ENCODE measurements around the gene LARP1.
A peak's percentile ranks its signal among the peaks of the same experiment; 100 is the strongest.

Gene LARP1

DNA sequence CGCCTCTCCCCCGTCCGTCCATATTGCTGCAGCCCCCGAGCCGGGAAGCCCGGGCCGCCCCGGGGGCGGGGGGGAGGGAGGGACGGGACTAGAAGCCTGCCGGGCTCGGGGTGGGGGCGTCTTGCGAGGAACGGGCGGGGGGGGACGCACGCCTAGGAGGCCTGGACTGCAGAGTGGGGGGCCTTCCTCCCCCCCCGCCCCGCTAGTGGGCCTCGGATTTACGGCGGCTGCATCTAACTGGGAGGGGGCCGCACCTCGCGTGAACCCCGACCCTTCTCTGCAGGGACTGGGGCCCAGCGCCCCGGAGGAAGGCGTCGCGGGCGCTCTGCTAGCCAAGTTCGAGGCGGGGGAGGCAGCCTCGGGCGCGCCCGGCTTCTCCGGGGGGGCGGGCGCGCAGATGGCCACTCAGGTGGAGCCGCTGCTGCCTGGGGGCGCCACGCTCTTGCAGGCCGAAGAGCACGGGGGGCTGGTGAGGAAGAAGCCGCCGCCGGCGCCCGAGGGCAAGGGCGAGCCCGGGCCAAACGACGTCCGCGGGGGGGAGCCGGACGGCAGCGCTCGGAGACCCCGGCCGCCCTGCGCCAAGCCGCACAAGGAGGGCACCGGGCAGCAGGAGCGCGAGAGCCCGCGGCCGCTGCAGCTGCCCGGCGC lies at the start of gene LARP1:
LARP1 (plus strand) TSS at position 17 of the 648 bp plus-strand sequence; CDS start at position 398, 381 bp downstream.
- H3K27me3 ChIP-seq (ENCODE audit: control insufficient read depth, insufficient read depth, low read length) = no peaks in the 10 kb centered on the region
- no peaks in the 10 kb centered on the region for H3K36me3 ChIP-seq (ENCODE audit: control insufficient read depth, insufficient read depth, low read length)
- WGBS (ENCODE audit: insufficient coverage, insufficient read length) = no CpG with 5 or more reads among the region's 75 CpGs
- no peak within 1 kb of the TSS for H3K27ac ChIP-seq (ENCODE audit: low read length)
- H3K4me3 ChIP-seq (ENCODE audit: low read length) = peak within 1 kb of the TSS; percentile 100
- DNase-seq (ENCODE audit: low read depth, low spot score) = no peak
- peaks cover 5% of the 10 kb centered on the region; the same call in 1 of the 2 replicates for H3K4me1 ChIP-seq (ENCODE audit: control insufficient read depth, insufficient read depth, low read length)
- no peaks in the 10 kb centered on the region for H3K9me3 ChIP-seq (ENCODE audit: control insufficient read depth, insufficient read depth, low read length)

DNA sequence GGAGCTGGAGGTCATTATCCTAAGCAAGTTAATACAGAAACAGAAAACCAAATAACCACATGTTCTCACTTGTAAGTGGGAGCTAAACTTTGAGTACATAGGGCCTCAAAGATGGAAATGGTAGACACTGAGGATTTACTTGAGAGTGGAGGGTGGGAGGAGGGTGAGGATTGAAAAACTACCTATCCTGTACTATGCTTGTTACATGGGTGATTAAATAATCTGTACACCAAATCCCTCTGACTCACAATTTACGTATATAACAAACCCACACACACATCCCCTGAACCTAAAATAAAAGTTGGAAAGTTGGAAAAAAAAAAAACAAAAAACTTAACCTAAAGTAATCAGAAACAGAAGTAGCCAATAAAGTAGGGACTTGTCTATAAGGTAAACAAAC lies 48.8 kb upstream of the LARP1 start:
- H3K36me3 ChIP-seq (ENCODE audit: control insufficient read depth, insufficient read depth, low read length) = no peaks in the 10 kb centered on the region

DNA sequence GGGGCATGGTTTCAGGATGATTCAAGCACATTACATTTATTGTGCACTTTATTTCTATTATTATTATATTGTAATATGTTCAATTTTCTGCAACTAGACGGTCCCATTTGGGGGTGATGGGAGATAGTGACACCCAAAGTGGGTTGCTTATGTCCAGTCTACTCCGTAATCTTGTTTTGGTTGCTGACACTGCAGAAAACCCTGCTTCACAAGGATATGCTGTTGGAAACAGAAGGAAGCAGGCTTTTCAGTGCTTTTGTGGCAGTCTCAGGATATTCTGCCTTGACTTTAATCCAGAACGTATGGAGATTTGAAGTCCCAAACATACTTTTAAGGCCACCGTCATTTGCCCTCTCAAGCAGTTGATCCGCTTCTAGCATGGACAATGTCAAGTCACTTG lies 47.5 kb upstream of the LARP1 start:
- H3K9me3 ChIP-seq (ENCODE audit: control insufficient read depth, insufficient read depth, low read length) = no peaks in the 10 kb centered on the region
- no CpG with 5 or more reads among the region's 5 CpGs for WGBS (ENCODE audit: insufficient coverage, insufficient read length)
- no peaks in the 10 kb centered on the region; the same call in 1 of the 2 replicates for H3K4me1 ChIP-seq (ENCODE audit: control insufficient read depth, insufficient read depth, low read length)
- H3K4me3 ChIP-seq (ENCODE audit: low read length) = no peak overlapping the region
- H3K27ac ChIP-seq (ENCODE audit: low read length) = no peak overlapping the region
- no peak for DNase-seq (ENCODE audit: low read depth, low spot score)
- no peaks in the 10 kb centered on the region for H3K36me3 ChIP-seq (ENCODE audit: control insufficient read depth, insufficient read depth, low read length)
- H3K27me3 ChIP-seq (ENCODE audit: control insufficient read depth, insufficient read depth, low read length) = no peaks in the 10 kb centered on the region

More for the DNA sequence above, 48.8 kb upstream of the LARP1 start:
- Histone ChIP-seq H3K9me3 (ENCODE audit: control insufficient read depth, insufficient read depth, low read length) (no peaks in the 10 kb centered on the region), H3K4me1 (ENCODE audit: control insufficient read depth, insufficient read depth, low read length) (no peaks in the 10 kb centered on the region), H3K4me3 (ENCODE audit: low read length) (no peak overlapping the region), H3K27ac (ENCODE audit: low read length) (no peak overlapping the region), H3K27me3 (ENCODE audit: control insufficient read depth, insufficient read depth, low read length) (no peaks in the 10 kb centered on the region)
- DNase-seq (ENCODE audit: low read depth, low spot score) = no peak
- WGBS (ENCODE audit: insufficient coverage, insufficient read length) = no CpG with 5 or more reads among the region's 1 CpG

DNA sequence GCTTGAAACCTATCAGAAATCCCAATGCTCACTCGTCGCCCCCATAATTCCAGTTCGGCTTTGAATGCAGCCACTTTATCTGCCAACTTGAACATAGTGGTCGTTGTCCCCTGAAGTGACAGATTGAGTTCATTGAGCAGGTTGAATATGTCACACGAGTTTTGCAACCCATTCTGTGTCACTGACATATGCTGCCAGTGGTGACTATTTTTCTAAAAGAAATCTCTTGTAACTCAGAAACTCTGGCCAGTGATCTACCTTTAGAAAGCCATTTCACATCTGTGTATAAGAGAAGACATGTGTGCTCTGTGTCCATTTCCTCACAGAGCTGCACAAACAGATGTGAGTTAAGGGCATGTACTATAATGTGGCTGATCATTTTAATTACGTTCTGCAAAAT lies 47.0 kb upstream of the LARP1 start:
- H3K9me3 ChIP-seq (ENCODE audit: control insufficient read depth, insufficient read depth, low read length) = no peaks in the 10 kb centered on the region
- no peak for DNase-seq (ENCODE audit: low read depth, low spot score)
- no peak overlapping the region for H3K4me3 ChIP-seq (ENCODE audit: low read length)
- no CpG with 5 or more reads among the region's 6 CpGs for whole genome bisulfite sequencing (ENCODE audit: insufficient coverage, insufficient read length)
- H3K27ac ChIP-seq (ENCODE audit: low read length) = no peak overlapping the region
- peaks cover 3% of the 10 kb centered on the region; the same call in 1 of the 2 replicates for H3K4me1 ChIP-seq (ENCODE audit: control insufficient read depth, insufficient read depth, low read length)
- H3K36me3 ChIP-seq (ENCODE audit: control insufficient read depth, insufficient read depth, low read length) = no peaks in the 10 kb centered on the region
- H3K27me3 ChIP-seq (ENCODE audit: control insufficient read depth, insufficient read depth, low read length) = no peaks in the 10 kb centered on the region

DNA sequence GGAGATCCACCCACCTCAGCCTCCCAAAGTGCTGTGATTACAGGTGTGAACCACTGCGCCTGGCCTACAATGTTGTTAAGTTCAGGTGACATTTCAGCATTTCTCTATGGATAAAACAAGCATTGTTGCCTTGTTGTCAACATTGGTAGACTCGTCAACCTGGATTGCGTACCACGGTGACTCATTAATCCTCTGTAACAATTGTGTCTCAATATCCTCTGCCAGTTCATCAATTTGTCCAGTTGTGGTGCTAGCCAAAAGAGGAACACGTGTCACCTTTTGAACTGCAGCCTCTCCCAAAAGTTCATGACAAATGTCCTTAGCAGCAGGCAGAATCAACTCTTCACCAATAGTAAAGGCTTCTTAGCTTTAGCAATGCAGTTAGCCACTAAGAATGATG lies 46.3 kb upstream of the LARP1 start:
- Histone ChIP-seq H3K4me3 (ENCODE audit: low read length) (no peak overlapping the region), H3K4me1 (ENCODE audit: control insufficient read depth, insufficient read depth, low read length) (peaks cover 4% of the 10 kb centered on the region; the same call in 1 of the 2 replicates), H3K27me3 (ENCODE audit: control insufficient read depth, insufficient read depth, low read length) (no peaks in the 10 kb centered on the region), H3K9me3 (ENCODE audit: control insufficient read depth, insufficient read depth, low read length) (no peaks in the 10 kb centered on the region), H3K27ac (ENCODE audit: low read length) (no peak overlapping the region), H3K36me3 (ENCODE audit: control insufficient read depth, insufficient read depth, low read length) (no peaks in the 10 kb centered on the region)
- WGBS (ENCODE audit: insufficient coverage, insufficient read length) = no CpG with 5 or more reads among the region's 5 CpGs
- DNase-seq (ENCODE audit: low read depth, low spot score) = no peak

DNA sequence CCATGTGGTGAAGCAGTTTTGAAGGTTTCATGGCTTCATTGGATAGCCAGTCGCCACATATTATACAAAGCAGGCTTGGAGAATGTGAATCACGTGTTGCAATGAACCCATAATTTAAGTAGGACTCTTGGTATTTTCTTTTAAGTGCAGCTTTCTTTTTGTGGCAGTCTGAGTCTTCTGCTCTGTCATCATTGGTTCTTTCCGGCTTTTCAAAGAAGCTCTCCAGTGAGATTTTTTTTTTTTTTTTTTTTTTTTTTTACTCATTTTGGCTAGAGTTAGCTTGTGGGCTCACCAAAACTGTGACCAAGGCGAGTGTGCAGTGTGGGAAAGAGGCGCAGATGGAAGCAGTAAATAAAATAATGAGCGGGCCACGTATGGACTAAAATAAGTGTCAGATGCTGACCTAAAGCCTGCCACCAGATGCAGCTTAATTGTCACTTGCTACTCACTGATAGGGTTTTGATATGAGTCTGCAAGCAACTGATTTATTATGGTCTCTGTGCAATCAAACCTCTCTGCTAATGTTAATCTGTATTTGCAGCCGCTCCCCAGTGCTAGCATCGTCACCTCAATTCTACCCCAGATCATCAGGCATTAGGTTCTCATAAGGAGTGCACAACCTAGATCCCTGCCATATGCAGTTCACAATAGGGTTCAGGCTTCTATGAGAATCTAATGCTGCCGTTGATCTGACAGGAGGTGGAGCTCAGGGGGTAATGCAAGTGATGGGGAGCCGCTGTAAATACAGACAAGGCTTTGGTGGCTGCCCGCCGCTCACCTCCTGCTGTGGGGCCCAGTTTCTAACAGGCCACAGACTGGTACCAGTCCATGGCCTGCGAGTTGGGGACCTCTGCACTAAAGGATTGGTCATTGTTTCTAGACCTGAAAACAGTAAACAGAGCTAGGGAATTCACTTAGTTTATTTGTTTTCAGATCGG lies 45.5 kb upstream of the LARP1 start:
- Histone ChIP-seq H3K27ac (ENCODE audit: low read length) (no peak overlapping the region), H3K36me3 (ENCODE audit: control insufficient read depth, insufficient read depth, low read length) (no peaks in the 10 kb centered on the region)
- no peak for DNase-seq (ENCODE audit: low read depth, low spot score)

GRCh38 chr5:154712518-154713437 lies 42.4 kb upstream of the LARP1 start:
- Histone ChIP-seq H3K4me3 (ENCODE audit: low read length) (peak overlapping the region; percentile 6; the same call in 1 of the 2 replicates), H3K9me3 (ENCODE audit: control insufficient read depth, insufficient read depth, low read length) (no peaks in the 10 kb centered on the region), H3K4me1 (ENCODE audit: control insufficient read depth, insufficient read depth, low read length) (peaks cover 9% of the 10 kb centered on the region; the same call in 1 of the 2 replicates), H3K36me3 (ENCODE audit: control insufficient read depth, insufficient read depth, low read length) (no peaks in the 10 kb centered on the region), H3K27me3 (ENCODE audit: control insufficient read depth, insufficient read depth, low read length) (no peaks in the 10 kb centered on the region), H3K27ac (ENCODE audit: low read length) (no peak overlapping the region)
- DNase-seq (ENCODE audit: low read depth, low spot score) = peak; percentile 90
- no CpG with 5 or more reads among the region's 13 CpGs for WGBS (ENCODE audit: insufficient coverage, insufficient read length)

More for the DNA sequence above, 45.5 kb upstream of the LARP1 start:
- WGBS (ENCODE audit: insufficient coverage, insufficient read length) = no CpG with 5 or more reads among the region's 15 CpGs
- H3K27me3 ChIP-seq (ENCODE audit: control insufficient read depth, insufficient read depth, low read length) = no peaks in the 10 kb centered on the region
- H3K4me3 ChIP-seq (ENCODE audit: low read length) = no peak overlapping the region
- H3K9me3 ChIP-seq (ENCODE audit: control insufficient read depth, insufficient read depth, low read length) = no peaks in the 10 kb centered on the region
- peaks cover 8% of the 10 kb centered on the region; the same call in 1 of the 2 replicates for H3K4me1 ChIP-seq (ENCODE audit: control insufficient read depth, insufficient read depth, low read length)

- no peak overlapping the region for H3K27ac ChIP-seq (ENCODE audit: low read length)
These were observed 41.5 kb upstream of the LARP1 start for GRCh38 chr5:154713615-154714125.

DNA sequence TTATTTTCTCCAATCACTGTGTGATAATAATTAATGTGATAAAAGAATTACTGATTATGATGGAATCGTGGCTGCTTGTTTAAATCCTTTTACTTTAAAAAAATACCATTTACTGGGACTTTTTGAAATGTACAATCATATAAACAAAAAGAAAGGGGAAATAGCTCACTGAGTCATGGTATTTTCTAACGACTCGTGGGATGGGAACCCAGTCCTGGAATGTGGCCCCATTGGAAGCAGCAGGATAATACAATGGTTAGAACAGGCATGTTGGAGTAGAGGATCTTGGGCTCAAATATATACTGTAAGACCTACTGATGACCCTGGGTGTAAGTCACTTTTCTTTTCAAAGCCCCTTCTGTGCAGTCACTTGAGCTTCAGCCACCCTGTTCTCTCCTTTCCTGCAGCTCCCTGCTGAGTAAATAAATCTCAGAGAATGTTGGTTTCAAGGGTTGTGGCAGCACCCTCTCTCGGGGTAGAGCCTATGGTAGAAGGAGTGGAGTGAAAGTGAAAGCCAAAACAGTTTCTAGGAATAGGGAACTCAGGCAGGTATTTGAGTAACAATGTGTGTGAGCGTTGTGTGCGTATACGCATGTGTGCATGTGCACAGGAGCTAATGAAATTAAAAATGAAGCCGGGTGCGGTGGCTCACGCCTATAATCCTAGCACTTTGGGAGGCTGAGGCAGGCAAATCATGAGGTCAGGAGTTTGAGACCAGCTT lies 40.8 kb upstream of the LARP1 start:
- no peaks in the 10 kb centered on the region for H3K36me3 ChIP-seq (ENCODE audit: control insufficient read depth, insufficient read depth, low read length)
- no peaks in the 10 kb centered on the region for H3K9me3 ChIP-seq (ENCODE audit: control insufficient read depth, insufficient read depth, low read length)
- H3K27me3 ChIP-seq (ENCODE audit: control insufficient read depth, insufficient read depth, low read length) = no peaks in the 10 kb centered on the region
- no CpG with 5 or more reads among the region's 10 CpGs for WGBS (ENCODE audit: insufficient coverage, insufficient read length)
- H3K4me3 ChIP-seq (ENCODE audit: low read length) = no peak overlapping the region
- H3K27ac ChIP-seq (ENCODE audit: low read length) = no peak overlapping the region
- DNase-seq (ENCODE audit: low read depth, low spot score) = no peak
- peaks cover 9% of the 10 kb centered on the region; the same call in 1 of the 2 replicates for H3K4me1 ChIP-seq (ENCODE audit: control insufficient read depth, insufficient read depth, low read length)

More at GRCh38 chr5:154713615-154714125, 41.5 kb upstream of the LARP1 start:
- WGBS (ENCODE audit: insufficient coverage, insufficient read length) = no CpG with 5 or more reads among the region's 2 CpGs
- H3K4me3 ChIP-seq (ENCODE audit: low read length) = no peak overlapping the region
- H3K36me3 ChIP-seq (ENCODE audit: control insufficient read depth, insufficient read depth, low read length) = no peaks in the 10 kb centered on the region
- H3K4me1 ChIP-seq (ENCODE audit: control insufficient read depth, insufficient read depth, low read length) = peaks cover 9% of the 10 kb centered on the region; the same call in 1 of the 2 replicates
- H3K27me3 ChIP-seq (ENCODE audit: control insufficient read depth, insufficient read depth, low read length) = no peaks in the 10 kb centered on the region
- no peak for DNase-seq (ENCODE audit: low read depth, low spot score)
- no peaks in the 10 kb centered on the region for H3K9me3 ChIP-seq (ENCODE audit: control insufficient read depth, insufficient read depth, low read length)

Measured in iPS DF 6.9 (cell line).